OCI-LY3 (cell line): ENCODE data around the gene MSI2.

Experiments used
- H2AFZ ChIP-seq: fragments of 200-600, 300-600 bp; shearing (Covaris generic); 2 replicates; pipeline ENCODE4 v1.6.0; 2014; ENCODE audit warnings: antibody characterized with exemption, low read depth, low read length
- H3K27ac ChIP-seq: fragments of 200-600, 300-600 bp; sonication (generic); 2 replicates; pipeline ENCODE4 v1.5.1; 2014; ENCODE audit warnings: mild to moderate bottlenecking, low read length, moderate library complexity, mixed read lengths
- H3K27me3 ChIP-seq: fragments of 200-600, 300-600 bp; sonication (generic); 2 replicates; pipeline ENCODE4 v1.6.1; 2014; ENCODE audit warnings: low read depth, low read length, mixed read lengths
- H3K36me3 ChIP-seq: fragments of 200-600, 300-600 bp; sonication (generic); replicated peaks from 2 replicates; pipeline ENCODE3; 2014; ENCODE audit warnings: low read depth, low read length, mixed read lengths
- H3K4me1 ChIP-seq: fragments of 300-600, 200-600 bp; sonication (generic); 2 replicates; pipeline ENCODE4 v1.6.1; 2014; ENCODE audit warnings: low read length, mixed read lengths
- H3K4me2 ChIP-seq: fragments of 200-600, 300-600 bp; sonication (generic); 2 replicates; pipeline ENCODE4 v1.6.1; 2014; ENCODE audit warnings: low read length, mixed read lengths
- H3K4me3 ChIP-seq: fragments of 300-600, 200-600 bp; sonication (generic); 2 replicates; pipeline ENCODE4 v1.5.1; 2014; ENCODE audit warnings: antibody characterized with exemption, mild to moderate bottlenecking, low read length, moderate library complexity
- H3K79me2 ChIP-seq: fragments of 300-600, 200-600 bp; shearing (Covaris generic); 2 replicates; pipeline ENCODE4 v1.6.1; 2014; ENCODE audit warnings: mild to moderate bottlenecking, low read length, mixed read lengths
- H3K9ac ChIP-seq: fragments of 300-600, 200-600 bp; shearing (Covaris generic); 2 replicates; pipeline ENCODE4 v1.6.0; 2014; ENCODE audit warnings: mild to moderate bottlenecking, low read length, moderate library complexity
- H3K9me3 ChIP-seq: fragments of 200-600, 300-600 bp; shearing (Covaris generic); 2 replicates; pipeline ENCODE4 v1.6.1; 2014; ENCODE audit warnings: low read length, mixed read lengths; ENCODE audit not compliant: insufficient read depth
- H4K20me1 ChIP-seq: fragments of 200-600, 300-600 bp; sonication (generic); 2 replicates; pipeline ENCODE4 v1.6.1; 2016; ENCODE audit warnings: low read length, mixed read lengths; ENCODE audit not compliant: insufficient read depth
- CTCF ChIP-seq: fragments of 200-600, 300-600 bp; sonication (generic); IDR thresholded peaks from 2 replicates; pipeline ENCODE4 v1.5.1; 2014; ENCODE audit warnings: antibody characterized with exemption, low read length, low read depth
- EZH2phosphoT487 ChIP-seq: fragments of 200-600 bp; shearing (Covaris generic); IDR thresholded peaks from 2 replicates; pipeline ENCODE4 v1.6.1; 2018; ENCODE audit warnings: antibody characterized with exemption, mixed run types, low read depth

MSI2 gene

DNA sequence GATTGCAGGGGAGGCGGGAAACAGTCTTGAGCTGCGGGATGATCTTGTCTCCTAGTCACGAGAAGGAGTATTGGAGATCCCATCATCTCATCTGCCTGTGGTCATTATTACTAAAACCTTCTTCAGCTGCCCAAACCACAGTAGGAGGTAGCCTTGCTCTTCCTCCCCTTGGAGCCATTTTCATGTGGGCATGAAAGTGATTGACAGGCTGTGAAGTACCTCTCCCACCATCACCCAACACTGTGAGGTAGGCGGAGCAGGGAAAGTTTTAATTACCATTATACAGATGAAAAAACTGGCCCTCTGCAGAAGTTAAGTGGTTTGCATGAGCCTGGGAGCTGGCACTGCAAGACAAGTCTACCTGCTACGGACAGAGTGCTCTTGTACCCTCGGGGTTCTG is 237.3 kb downstream of the MSI2 start:
- peaks cover 5% of the 10 kb centered on the region; the same call in 1 of the 2 replicates for H3K79me2 ChIP-seq
- no peaks in the 10 kb centered on the region for H3K36me3 ChIP-seq
- no peak overlapping the region for H3K9ac ChIP-seq
- H4K20me1 ChIP-seq, result no peaks in the 10 kb centered on the region
- TF ChIP-seq CTCF (no peak), EZH2phosphoT487 (no peak)
- no peak overlapping the region for H3K4me3 ChIP-seq
- peaks cover 28% of the 10 kb centered on the region for H3K4me1 ChIP-seq
- H2AFZ ChIP-seq, result no peak overlapping the region
- H3K27me3 ChIP-seq, result no peaks in the 10 kb centered on the region
- no peaks in the 10 kb centered on the region for H3K9me3 ChIP-seq
- H3K27ac ChIP-seq, result no peak overlapping the region
- peak overlapping the region; percentile 36; the same call in 1 of the 2 replicates for H3K4me2 ChIP-seq

- Histone ChIP-seq H3K27me3 (no peaks in the 10 kb centered on the region), H3K9ac (no peak overlapping the region)
- no peak for TF ChIP-seq EZH2phosphoT487
- no peak for TF ChIP-seq CTCF
Measured at GRCh38 chr17:57494443-57494842, 238.1 kb downstream of the MSI2 start.

GRCh38 chr17:57495771-57496170 is 239.4 kb downstream of the MSI2 start:
- Histone ChIP-seq H3K79me2 (peaks cover 9% of the 10 kb centered on the region; the same call in 1 of the 2 replicates), H2AFZ (no peak overlapping the region), H3K4me2 (no peak overlapping the region), H3K27ac (no peak overlapping the region), H3K9me3 (no peaks in the 10 kb centered on the region), H3K36me3 (no peaks in the 10 kb centered on the region), H3K27me3 (no peaks in the 10 kb centered on the region), H3K9ac (no peak overlapping the region), H3K4me1 (peaks cover 21% of the 10 kb centered on the region), H4K20me1 (no peaks in the 10 kb centered on the region), H3K4me3 (no peak overlapping the region)
- TF ChIP-seq EZH2phosphoT487, result no peak
- TF ChIP-seq CTCF, result no peak

More at GRCh38 chr17:57494443-57494842, 238.1 kb downstream of the MSI2 start:
- Histone ChIP-seq H3K4me2 (no peak overlapping the region), H3K4me1 (peaks cover 28% of the 10 kb centered on the region), H3K79me2 (peaks cover 6% of the 10 kb centered on the region; the same call in 1 of the 2 replicates), H3K4me3 (no peak overlapping the region), H3K36me3 (no peaks in the 10 kb centered on the region), H3K9me3 (no peaks in the 10 kb centered on the region), H2AFZ (no peak overlapping the region), H4K20me1 (no peaks in the 10 kb centered on the region), H3K27ac (no peak overlapping the region)

DNA sequence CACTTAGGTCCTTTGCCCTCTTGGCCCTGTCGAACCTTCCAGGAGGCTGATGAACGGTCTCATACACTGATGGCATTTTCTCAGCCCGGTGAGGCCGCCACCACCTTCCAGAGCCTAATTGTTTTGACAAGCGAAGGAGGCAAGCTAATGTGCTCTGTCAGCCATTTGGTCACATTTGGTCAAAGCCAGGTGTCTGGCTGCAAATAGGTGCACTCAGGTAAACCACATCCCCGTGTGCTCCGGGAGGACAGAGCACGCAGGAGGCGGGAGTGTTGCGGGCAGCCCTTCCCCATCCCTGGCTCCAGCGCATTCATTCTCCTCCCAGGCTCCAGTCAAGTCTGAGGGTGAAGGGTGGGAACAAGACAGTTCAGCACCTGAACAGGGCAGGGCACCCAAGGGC is 240.1 kb downstream of the MSI2 start:
- H3K4me1 ChIP-seq, result peaks cover 20% of the 10 kb centered on the region
- H3K36me3 ChIP-seq, result no peaks in the 10 kb centered on the region
- 0 out of 2 replicates have a peak, but pooled peaks cover 2% of the 10 kb centered on the region for H4K20me1 ChIP-seq
- no peak overlapping the region for H2AFZ ChIP-seq
- no peak overlapping the region for H3K9ac ChIP-seq
- H3K27ac ChIP-seq, result no peak overlapping the region
- TF ChIP-seq EZH2phosphoT487 (no peak), CTCF (no peak)
- H3K27me3 ChIP-seq, result no peaks in the 10 kb centered on the region
- no peak overlapping the region for H3K4me2 ChIP-seq
- peaks cover 9% of the 10 kb centered on the region; the same call in 1 of the 2 replicates for H3K79me2 ChIP-seq
- no peak overlapping the region for H3K4me3 ChIP-seq
- no peaks in the 10 kb centered on the region for H3K9me3 ChIP-seq
